ENCODE results near the gene U2AF2. TPM values are rescaled to one million over a fixed set of nuclear protein-coding genes. Genes with fewer than 3 reads are reported as not detected.

U2AF2 gene
- total RNA-seq, 1 experiment from 2014 or later: 323 TPM

- Histone ChIP-seq H3K27me3 (ENCODE audit: insufficient read depth, low read depth) (no peaks in the 10 kb centered on the region), H3F3A (ENCODE audit: insufficient read depth, low read depth) (no peaks in the 10 kb centered on the region), H3K4me1 (replicated peaks; ENCODE audit: insufficient read depth) (no peaks in the 10 kb centered on the region), H3K4me2 (no peak overlapping the region), H3K36me3 (ENCODE audit: low read depth) (peaks cover 12% of the 10 kb centered on the region; the same call in 1 of the 2 replicates), H3K4me3 (no peak overlapping the region), H4K20me1 (ENCODE audit: insufficient read depth) (0 out of 2 replicates have a peak, but pooled peaks cover 3% of the 10 kb centered on the region), H3K9me3 (ENCODE audit: insufficient read depth, low read depth) (no peaks in the 10 kb centered on the region), H3K79me2 (ENCODE audit: low read depth) (no peaks in the 10 kb centered on the region), H2AFZ (no peak overlapping the region), H3K9me2 (ENCODE audit: insufficient read depth) (no peaks in the 10 kb centered on the region), H3K27ac (no peak overlapping the region)
- TF ChIP-seq EZH2 (IDR thresholded peaks at IDR 0.05; ENCODE audit: low read depth) (no peak), CTCF (conservative IDR thresholded peaks at IDR 0.05) (no peak)
- no TSS peak for BruUV-seq (replicated peaks)
- ChIA-PET CTCF (no interaction called here), POLR2A (ENCODE audit: unreplicated experiment) (no interaction called here)
- intact Hi-C loops (cut with micrococcal nuclease; ENCODE audit: unreplicated experiment): no loop called here
- no peak for DNase-seq
Measured at GRCh38 chr19:55699221-55699620, 44.4 kb downstream of the U2AF2 start.

- Histone ChIP-seq H3K9me3 (ENCODE audit: insufficient read depth, low read depth) (no peaks in the 10 kb centered on the region), H3K79me2 (ENCODE audit: low read depth) (no peaks in the 10 kb centered on the region), H3K27me3 (ENCODE audit: insufficient read depth, low read depth) (no peaks in the 10 kb centered on the region), H2AFZ (no peak overlapping the region), H3K4me2 (no peak overlapping the region), H3F3A (ENCODE audit: insufficient read depth, low read depth) (no peaks in the 10 kb centered on the region), H3K4me1 (replicated peaks; ENCODE audit: insufficient read depth) (no peaks in the 10 kb centered on the region), H3K36me3 (ENCODE audit: low read depth) (0 out of 2 replicates have a peak, but pooled peaks cover 2% of the 10 kb centered on the region), H3K4me3 (no peak overlapping the region), H3K27ac (no peak overlapping the region), H4K20me1 (ENCODE audit: insufficient read depth) (0 out of 2 replicates have a peak, but pooled peaks cover 3% of the 10 kb centered on the region), H3K9me2 (ENCODE audit: insufficient read depth) (no peaks in the 10 kb centered on the region)
- intact Hi-C loops (cut with micrococcal nuclease; ENCODE audit: unreplicated experiment): no loop called here
- no peak for DNase-seq
- BruUV-seq (replicated peaks): no TSS peak
- ChIA-PET POLR2A (ENCODE audit: unreplicated experiment) (no interaction called here), CTCF (no interaction called here)
- TF ChIP-seq EZH2 (IDR thresholded peaks at IDR 0.05; ENCODE audit: low read depth): no peak
- no peak for TF ChIP-seq CTCF (conservative IDR thresholded peaks at IDR 0.05)
Measured at GRCh38 chr19:55700813-55701212, 46.0 kb downstream of the U2AF2 start.

GRCh38 chr19:55702131-55702627 lies 47.3 kb downstream of the U2AF2 start:
- intact Hi-C loops (cut with micrococcal nuclease; ENCODE audit: unreplicated experiment): no loop called here
- DNase-seq: no peak
- no peaks in the 10 kb centered on the region for H3K27me3 ChIP-seq (ENCODE audit: insufficient read depth, low read depth)
- no peaks in the 10 kb centered on the region for H3K36me3 ChIP-seq (ENCODE audit: low read depth)
- ChIA-PET POLR2A (ENCODE audit: unreplicated experiment) (no interaction called here), CTCF (no interaction called here)
- H3F3A ChIP-seq (ENCODE audit: insufficient read depth, low read depth): no peaks in the 10 kb centered on the region
- H2AFZ ChIP-seq: no peak overlapping the region
- H3K27ac ChIP-seq: no peak overlapping the region
- no peaks in the 10 kb centered on the region for H3K4me1 ChIP-seq (replicated peaks; ENCODE audit: insufficient read depth)
- H3K79me2 ChIP-seq (ENCODE audit: low read depth): no peaks in the 10 kb centered on the region
- 0 out of 2 replicates have a peak, but pooled peaks cover 3% of the 10 kb centered on the region for H4K20me1 ChIP-seq (ENCODE audit: insufficient read depth)
- no peak for TF ChIP-seq CTCF (conservative IDR thresholded peaks at IDR 0.05)
- H3K4me2 ChIP-seq: no peak overlapping the region
- no peak overlapping the region for H3K4me3 ChIP-seq
- no peaks in the 10 kb centered on the region for H3K9me3 ChIP-seq (ENCODE audit: insufficient read depth, low read depth)
- no peaks in the 10 kb centered on the region for H3K9me2 ChIP-seq (ENCODE audit: insufficient read depth)
- BruUV-seq (replicated peaks): no TSS peak
